ENCODE results near the gene TMEM178A. TPM values are rescaled to one million over a fixed set of nuclear protein-coding genes. Genes with fewer than 3 reads are reported as not detected.
"Not testable (repeated sequence)": the region's sequence is repeated elsewhere in the genome, so short reads cannot be mapped to it uniquely, and the experiment has no call there.

Gene TMEM178A
- total RNA-seq, 1 experiment from 2014 or later, result not detected

DNA sequence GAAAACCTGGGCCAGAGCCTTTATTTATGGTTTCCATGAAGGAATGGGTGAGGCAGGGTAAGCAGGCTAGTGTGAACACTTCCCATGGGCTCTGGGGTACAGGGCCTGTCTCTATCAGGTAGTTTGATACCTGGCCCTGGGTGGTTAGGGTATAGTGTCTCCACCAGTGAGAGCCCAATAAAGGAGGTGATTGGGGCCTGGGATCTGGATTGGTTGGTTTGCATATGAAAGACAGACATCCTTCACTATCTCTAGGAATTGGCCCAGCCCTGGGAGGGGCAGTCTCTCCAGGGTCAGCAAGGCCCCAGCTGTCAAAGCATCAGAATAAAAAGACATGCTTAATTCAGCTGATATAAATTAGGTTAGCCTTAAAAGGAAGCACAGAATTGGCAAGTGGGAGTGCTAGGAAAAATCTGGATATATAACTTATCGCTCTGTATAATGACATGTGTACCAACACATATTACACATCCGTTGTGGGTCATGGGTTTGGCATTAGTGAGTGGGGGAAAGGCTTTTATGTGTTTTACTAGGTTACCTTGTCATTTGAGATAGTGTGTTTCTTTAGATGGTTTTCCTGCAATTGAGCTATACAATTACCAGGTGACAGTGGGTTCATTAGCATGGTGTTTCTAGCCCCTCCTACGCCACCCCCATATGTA lies 18.5 kb upstream of the TMEM178A start:
- no peak for DNase-seq (ENCODE audit: low spot score)

DNA sequence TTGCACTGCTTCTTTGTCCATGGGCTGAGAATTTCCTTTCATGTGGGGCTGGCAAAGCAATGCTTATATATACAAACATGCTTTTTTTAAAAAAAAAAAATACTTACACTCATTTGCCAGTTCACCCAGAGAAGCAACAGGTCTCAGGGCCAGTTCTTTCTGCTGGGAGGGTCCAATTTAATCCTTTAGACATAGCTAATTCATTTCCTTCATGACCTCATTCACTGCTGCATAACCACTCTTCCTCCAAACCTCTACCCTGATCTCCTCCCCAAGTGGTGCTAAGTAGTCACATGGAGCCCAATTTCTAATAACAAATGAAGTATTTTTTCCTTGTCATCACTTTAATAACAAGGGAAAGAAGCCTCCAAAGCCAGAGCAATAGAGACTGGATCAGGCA lies 17.1 kb upstream of the TMEM178A start:
- DNase-seq (ENCODE audit: low spot score), result no peak

DNA sequence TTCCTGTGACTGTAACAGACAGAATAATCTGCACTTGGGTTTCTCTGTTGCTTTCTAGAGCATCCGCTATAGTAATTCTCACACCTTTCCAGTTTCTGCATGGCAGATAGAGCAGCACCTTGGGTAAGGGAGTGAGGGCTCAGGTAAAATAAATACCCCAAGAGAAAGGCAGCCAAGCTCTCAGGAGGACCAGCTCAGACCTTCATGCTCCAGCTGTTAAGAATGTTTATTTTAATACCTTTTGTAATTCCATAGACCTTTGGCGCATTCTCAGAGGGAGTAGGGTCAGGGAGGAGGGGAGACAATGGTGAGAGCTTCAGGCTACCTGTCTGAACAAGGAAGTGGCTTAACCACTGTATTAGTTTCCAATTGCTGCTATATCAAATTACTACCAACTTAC lies 16.2 kb upstream of the TMEM178A start:
- no peak for DNase-seq (ENCODE audit: low spot score)

- DNase-seq (ENCODE audit: low spot score), result no peak
These were observed 15.2 kb upstream of the TMEM178A start for GRCh38 chr2:39650468-39650867.

DNA sequence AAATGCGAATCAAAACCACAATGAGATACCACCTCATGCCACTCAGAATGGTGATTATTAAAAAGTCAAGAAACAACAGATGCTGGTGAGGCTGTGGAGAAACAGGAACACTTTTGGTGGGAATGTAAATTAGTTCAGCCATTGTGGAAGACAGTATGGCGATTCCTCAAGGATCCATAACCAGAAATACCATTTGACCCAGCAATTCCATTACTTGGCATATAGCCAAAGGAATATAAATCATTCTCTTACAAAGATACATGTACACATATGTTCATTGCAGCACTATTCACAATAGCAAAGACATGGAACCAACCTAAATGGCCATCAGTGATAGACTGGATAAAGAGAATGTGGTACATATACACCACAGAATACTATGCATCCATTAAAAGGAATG lies 9.5 kb upstream of the TMEM178A start:
- not testable (repeated sequence) for DNase-seq (ENCODE audit: low spot score)

DNA sequence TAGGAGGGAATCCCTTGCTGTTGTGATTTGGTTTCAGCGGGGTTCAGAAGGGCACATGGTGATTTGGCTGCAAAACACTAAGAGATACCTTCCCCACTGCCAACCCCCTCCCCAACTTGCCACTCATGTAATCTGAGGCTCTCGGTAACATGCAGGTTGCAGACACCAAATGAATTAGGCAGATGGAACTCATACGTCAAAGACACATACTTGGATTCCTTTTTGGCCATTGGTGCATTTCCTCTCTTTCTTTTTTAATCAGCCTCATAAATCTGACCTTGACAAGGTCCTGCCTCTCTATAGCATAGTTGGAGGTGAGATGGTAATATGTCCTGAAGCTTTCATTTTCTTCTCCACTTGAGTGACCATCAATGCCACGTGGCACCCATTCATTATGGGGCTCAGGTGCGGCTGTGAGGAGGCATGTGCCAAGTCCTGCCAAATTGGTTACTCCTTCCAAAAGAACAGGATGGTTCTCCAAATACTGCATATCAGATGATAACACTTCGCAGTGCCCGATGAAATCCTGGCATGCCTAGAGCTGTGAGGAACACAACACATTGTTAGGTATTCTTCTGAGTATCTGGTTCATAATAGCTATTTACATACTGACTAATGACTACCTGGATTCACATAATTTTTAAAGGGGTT lies 8.3 kb upstream of the TMEM178A start:
- no peak for DNase-seq (ENCODE audit: low spot score)

DNA sequence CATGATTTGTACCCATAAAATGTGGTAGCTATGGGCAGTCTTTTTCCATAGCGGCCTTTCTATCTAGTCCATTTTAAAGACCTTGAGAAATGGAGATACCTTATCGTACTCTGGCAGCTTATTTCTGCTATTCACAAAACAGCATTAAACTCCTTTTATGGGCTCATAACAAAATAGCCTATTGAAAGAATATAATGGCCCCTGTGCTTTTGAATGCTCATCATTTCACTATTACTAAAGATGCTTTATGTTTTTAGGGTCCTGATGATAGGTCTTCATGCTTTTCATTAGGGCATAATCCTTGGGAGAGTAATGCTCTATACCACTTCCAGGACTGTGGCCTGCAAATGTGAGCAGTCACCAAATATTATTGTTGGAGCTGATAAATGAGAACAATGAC lies 7.3 kb upstream of the TMEM178A start:
- DNase-seq (ENCODE audit: low spot score), result no peak

- DNase-seq (ENCODE audit: low spot score), result no peak
These were observed 5.7 kb upstream of the TMEM178A start for GRCh38 chr2:39659765-39660611.

DNA sequence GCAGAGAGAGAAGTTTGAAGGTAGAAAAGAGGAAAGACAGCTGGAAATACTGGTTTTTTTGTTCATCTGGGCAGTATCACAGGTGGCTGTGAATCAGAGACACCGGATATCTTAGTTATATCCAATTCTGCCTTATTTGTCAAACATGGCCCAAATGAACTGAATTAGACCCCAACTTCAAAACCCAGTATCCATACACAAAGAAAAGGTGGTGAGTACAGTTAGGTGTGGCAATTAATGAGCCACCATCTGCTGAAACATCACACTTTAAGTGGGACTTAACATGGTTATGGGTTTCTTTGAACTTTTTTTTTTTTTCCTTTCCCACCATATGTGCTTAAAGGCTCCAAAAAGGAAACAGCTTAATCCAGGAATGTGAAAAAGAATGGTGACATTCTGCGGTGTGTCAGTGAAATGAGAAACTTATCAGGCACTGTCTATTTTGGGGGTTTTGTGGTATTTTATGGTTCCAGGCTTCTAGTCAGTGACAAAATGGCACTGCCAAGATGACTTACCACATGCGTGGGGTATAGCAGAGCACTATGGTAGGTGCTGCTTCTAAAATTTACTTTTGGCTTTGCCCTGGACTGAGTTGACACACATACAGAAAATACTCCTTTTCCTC lies 5.0 kb upstream of the TMEM178A start:
- no peak for DNase-seq (ENCODE audit: low spot score)

- DNase-seq (ENCODE audit: low spot score), result no peak
These were observed 3.9 kb upstream of the TMEM178A start for GRCh38 chr2:39661826-39662225.

DNA sequence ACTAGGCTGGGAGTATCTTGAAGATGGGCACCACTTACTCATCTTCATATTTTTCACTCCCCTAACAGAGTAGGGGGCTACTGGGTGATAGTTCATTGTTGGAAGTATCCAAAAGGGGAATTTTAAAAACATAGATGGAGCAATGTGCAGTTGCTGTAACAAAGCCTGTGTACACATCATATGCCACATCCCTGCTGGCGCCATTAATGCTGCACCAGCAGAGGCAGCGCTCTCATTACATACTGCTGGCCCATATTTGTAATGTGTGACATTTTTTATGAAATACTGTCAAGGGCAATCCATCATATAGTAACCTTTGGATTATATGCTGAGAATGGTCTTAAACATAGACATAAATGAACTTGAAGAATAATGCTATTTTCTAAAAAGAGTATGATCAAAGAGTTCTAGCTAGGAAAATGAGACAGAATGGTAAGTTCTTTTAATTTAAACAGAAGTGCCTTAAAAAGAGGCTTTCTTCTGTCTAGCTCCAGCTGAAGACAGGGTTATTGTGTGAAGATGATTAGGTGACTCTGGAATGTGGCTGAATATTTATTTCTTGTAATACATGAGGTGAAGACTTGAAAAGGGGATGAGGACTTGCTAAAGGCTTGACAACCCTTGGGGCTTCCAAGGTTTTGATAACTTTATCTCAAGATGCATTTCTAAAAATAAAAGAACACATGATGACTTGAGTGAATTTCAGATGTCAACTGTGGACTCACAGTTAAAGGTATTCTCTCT lies 2.4 kb upstream of the TMEM178A start:
- no peak for DNase-seq (ENCODE audit: low spot score)

- no peak for DNase-seq (ENCODE audit: low spot score)
These were observed 1.4 kb upstream of the TMEM178A start for GRCh38 chr2:39664232-39664887.

DNA sequence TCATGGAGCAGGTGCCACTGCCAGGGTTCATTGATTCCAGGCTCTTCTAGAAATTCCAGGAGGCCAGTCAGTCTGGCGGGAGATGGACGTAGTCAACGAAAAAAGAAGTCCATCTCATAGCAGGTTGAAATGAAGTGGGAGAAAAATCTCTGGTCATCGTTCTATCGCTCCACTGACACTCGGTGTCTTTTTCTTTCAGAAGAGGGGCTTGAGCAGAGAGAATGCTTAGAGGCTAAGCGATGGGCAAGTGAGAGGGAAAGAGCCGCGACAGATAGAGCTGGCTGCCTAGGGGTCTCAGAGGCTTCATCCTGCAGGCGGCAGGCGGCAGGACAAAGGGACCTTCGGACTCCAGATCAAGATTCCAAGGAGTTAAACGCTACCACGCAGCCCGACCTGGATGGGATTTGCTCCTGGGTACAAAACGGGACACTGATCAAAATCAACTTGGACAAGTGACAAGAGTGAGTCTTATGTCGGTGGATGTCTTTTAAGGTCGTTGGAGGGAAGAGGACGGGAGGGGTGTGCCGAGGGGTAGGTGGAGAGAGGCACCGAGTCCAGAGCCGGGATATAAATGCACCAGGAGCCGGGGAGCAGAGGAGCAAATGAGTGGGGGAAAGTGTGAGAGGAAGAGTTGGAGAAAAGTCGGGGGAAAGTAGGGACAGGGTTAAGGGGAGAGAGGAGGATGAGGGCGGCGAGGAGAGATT lies 677 bp upstream of the TMEM178A start:
- DNase-seq (ENCODE audit: low spot score), result no peak

- DNase-seq (ENCODE audit: low spot score), result no peak
These were observed 879 bp downstream of the TMEM178A start for GRCh38 chr2:39666491-39667101.

DNA sequence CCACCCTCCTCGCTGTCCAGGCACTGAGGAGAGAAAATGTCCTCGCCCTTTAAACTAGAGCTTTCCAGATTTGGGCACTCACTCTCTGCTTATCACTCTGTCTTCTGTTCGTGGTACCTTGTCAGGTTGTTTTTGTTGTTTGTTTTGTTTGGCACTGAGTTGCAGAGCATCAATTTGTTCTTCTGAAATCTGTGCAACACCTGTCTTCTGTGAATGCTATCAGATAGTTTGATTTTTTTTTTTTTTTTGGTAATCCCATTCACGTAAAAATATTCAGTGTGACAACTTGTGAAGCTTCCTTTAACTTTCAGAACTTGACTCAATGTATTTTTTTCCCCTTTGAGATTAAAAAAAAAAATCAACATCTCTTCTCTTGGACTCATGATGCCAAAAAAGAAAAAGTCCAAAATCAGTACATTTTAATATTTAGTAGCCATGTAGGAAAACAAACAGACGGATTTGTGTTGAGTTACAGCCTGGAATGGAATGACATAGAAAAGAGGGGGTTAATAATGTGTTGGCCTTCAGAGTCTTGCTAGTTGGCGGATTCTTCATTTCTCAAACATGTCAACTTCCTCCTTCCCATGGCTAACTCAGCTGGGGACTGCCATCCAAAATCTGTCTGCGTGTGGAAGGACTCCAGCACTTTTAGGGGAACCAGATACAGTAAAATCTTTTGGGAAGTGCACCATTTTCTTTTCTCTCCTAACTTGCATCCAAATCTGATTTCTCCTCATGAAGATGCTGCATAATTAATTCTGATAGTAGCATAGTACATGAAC lies 1.6 kb downstream of the TMEM178A start:
- DNase-seq (ENCODE audit: low spot score), result no peak

DNA sequence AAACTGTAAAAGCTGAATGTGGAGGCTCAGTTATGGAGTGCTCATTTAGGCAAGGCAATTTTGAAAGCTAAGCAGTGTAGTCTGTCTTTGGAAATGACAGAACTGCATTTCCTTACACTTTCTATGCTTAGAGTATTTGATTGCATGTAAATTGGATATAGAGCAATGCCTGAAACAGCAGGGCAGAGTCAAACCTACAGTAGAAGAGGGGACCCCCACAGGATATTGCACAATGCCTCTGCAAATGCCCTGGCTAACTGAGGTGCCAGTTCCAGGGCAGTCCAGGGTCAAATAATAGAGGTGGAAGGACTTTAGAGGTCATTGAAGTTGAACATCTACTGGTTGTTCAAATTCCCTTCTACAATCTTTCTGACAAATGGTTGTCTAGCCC lies 2.2 kb downstream of the TMEM178A start:
- DNase-seq (ENCODE audit: low spot score), result no peak

DNA sequence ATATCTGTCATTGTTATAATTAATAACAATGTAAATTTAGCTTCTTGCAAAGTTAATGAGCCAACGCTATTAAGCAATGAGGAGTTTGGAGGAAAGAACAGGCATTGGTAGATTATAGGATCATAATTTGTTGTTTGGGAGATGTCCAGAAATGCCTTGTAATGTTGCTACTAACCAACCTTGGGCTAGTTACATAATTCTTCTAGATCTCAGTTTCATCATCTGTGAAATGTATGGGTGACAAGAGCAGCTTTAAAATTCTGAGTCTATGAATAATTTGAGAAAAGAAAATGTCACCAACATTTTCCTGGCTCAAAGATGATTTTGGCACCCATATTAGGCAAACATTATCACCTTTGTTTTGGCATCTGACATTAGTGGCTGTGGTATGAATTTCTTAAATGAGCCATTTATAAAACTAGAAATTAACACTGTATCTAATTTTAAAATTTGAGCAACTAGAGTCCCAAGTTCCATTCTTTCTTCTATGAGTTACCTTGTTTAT lies 2.9 kb downstream of the TMEM178A start:
- DNase-seq (ENCODE audit: low spot score), result no peak

DNA sequence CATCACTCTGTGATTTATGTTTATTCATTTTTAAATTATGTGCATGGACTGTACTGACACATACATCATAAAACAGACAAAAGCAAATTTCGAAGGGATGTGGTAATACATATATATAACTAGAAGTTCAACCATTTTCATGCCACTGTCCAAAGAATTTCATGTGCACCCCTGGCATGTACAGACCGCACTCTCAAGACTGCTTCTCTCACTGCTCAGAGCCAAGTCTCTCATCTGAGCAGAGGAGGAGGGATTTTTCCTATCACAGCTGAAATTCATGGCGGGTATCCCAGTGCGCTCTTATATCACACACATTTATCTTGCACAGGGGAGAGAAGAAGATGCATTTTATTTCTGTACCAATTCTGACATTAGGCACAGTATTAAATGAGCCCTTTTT lies 5.9 kb downstream of the TMEM178A start:
- DNase-seq (ENCODE audit: low spot score), result no peak

GRCh38 chr2:39673018-39673417 lies 7.3 kb downstream of the TMEM178A start:
- DNase-seq (ENCODE audit: low spot score), result no peak

Measured in HT-29 (cell line).